ENCODE results near the gene TIMM23.

- TF ChIP-seq, protein P1, sequence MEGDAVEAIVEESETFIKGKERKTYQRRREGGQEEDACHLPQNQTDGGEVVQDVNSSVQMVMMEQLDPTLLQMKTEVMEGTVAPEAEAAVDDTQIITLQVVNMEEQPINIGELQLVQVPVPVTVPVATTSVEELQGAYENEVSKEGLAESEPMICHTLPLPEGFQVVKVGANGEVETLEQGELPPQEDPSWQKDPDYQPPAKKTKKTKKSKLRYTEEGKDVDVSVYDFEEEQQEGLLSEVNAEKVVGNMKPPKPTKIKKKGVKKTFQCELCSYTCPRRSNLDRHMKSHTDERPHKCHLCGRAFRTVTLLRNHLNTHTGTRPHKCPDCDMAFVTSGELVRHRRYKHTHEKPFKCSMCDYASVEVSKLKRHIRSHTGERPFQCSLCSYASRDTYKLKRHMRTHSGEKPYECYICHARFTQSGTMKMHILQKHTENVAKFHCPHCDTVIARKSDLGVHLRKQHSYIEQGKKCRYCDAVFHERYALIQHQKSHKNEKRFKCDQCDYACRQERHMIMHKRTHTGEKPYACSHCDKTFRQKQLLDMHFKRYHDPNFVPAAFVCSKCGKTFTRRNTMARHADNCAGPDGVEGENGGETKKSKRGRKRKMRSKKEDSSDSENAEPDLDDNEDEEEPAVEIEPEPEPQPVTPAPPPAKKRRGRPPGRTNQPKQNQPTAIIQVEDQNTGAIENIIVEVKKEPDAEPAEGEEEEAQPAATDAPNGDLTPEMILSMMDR (IDR thresholded peaks at IDR 0.05): no peak
- no peak for TF ChIP-seq EZH2 (IDR thresholded peaks at IDR 0.05; ENCODE audit: borderline replicate concordance, insufficient read depth, low read depth, low read length, poor library complexity, severe bottlenecking)
These were observed 48.0 kb downstream of the TIMM23 start for GRCh38 chr10:46020344-46020657.

Data from B cell (primary cell).